Prostate gland (tissue), 2 donors: ENCODE data around the gene ADAMTSL1.

Experiments used
- POLR2A ChIP-seq: fragments of 450-650 bp; IDR thresholded peaks from one replicate; pipeline ENCODE4 v1.6.1; 2016; ENCODE audit warnings: antibody characterized with exemption, mild to moderate bottlenecking
- POLR2AphosphoS5 ChIP-seq: sonication (generic); formaldehyde crosslinking; IDR thresholded peaks from one replicate; pipeline ENCODE4 v1.6.1; 2017; ENCODE audit warnings: antibody characterized with exemption
- TF ChIP-seq, protein P1 (sequence below), 4 experiments: fragments of 200-600 bp in 2 of 4; fragments of 450-650 bp in 2 of 4; sonication (generic) in 2 of 4; IDR thresholded peaks; 1 replicate in 3 of 4; 2 replicates in 1 of 4; pipeline ENCODE4 v1.5.1; 2016 to 2019; ENCODE audit warnings: antibody characterized with exemption in 4 of 4, mild to moderate bottlenecking in 2 of 4, moderate library complexity in 2 of 4

DNA sequence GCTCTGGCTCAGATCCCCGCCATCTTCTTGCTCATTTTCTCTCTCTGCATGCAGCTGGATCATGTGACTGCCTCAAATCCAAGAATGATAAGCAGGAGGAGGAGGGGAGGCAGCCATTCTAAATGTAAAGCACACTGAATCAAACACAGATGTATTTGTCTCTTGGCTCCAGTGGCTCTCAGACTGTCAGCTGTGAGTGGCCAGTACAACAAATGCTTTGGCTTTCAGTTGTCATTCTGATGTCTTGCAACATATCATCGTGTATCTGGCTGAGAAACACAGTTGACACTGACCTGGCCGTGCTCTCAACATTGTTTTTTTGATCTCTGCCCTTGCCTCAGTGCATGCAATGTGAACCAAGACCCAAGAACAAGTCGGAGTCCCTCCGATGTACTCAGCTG lies 233.1 kb downstream of the ADAMTSL1 start:
- TF ChIP-seq, protein P1, sequence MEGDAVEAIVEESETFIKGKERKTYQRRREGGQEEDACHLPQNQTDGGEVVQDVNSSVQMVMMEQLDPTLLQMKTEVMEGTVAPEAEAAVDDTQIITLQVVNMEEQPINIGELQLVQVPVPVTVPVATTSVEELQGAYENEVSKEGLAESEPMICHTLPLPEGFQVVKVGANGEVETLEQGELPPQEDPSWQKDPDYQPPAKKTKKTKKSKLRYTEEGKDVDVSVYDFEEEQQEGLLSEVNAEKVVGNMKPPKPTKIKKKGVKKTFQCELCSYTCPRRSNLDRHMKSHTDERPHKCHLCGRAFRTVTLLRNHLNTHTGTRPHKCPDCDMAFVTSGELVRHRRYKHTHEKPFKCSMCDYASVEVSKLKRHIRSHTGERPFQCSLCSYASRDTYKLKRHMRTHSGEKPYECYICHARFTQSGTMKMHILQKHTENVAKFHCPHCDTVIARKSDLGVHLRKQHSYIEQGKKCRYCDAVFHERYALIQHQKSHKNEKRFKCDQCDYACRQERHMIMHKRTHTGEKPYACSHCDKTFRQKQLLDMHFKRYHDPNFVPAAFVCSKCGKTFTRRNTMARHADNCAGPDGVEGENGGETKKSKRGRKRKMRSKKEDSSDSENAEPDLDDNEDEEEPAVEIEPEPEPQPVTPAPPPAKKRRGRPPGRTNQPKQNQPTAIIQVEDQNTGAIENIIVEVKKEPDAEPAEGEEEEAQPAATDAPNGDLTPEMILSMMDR (IDR thresholded peaks at IDR 0.05) = no peak
- TF ChIP-seq POLR2A (no peak), POLR2AphosphoS5 (no peak)
